ENCODE data around the gene CAPN11.

CAPN11 gene

GRCh38 chr6:44217332-44218143, 58.9 kb downstream of the CAPN11 start:
- no peak for DNase-seq

GRCh38 chr6:44219053-44219814, 60.6 kb downstream of the CAPN11 start:
- peak; percentile 87 for DNase-seq

- no peak for DNase-seq
Measured at GRCh38 chr6:44219815-44220784, 61.5 kb downstream of the CAPN11 start.

- no peak for DNase-seq
Measured at GRCh38 chr6:44220913-44221290, 62.3 kb downstream of the CAPN11 start.

GRCh38 chr6:44221291-44221960, 62.8 kb downstream of the CAPN11 start:
- DNase-seq = peak; percentile 96

GRCh38 chr6:44221961-44222335, 63.3 kb downstream of the CAPN11 start:
- DNase-seq = no peak

- no peak for DNase-seq
Measured at GRCh38 chr6:44222486-44223318, 64.1 kb downstream of the CAPN11 start.

- DNase-seq = peak; percentile 94
Measured at GRCh38 chr6:44223319-44224028, 64.9 kb downstream of the CAPN11 start, which contains the start of gene SLC29A1. SLC29A1 (plus strand) TSS chr6:44223595; CDS start chr6:44227314, 3,719 bp downstream.

GRCh38 chr6:44224029-44224964, 65.7 kb downstream of the CAPN11 start:
- peak; percentile 60 for DNase-seq

GRCh38 chr6:44224965-44225305, 66.3 kb downstream of the CAPN11 start:
- no peak for DNase-seq

GRCh38 chr6:44225579-44226325, 67.1 kb downstream of the CAPN11 start:
- peak; percentile 93 for DNase-seq

GRCh38 chr6:44226368-44227147, 67.9 kb downstream of the CAPN11 start:
- DNase-seq = no peak

GRCh38 chr6:44227148-44227793, 68.7 kb downstream of the CAPN11 start:
- no peak for DNase-seq

- DNase-seq = no peak
Measured at GRCh38 chr6:44228031-44228430, 69.4 kb downstream of the CAPN11 start.

GRCh38 chr6:44228433-44228832, 69.8 kb downstream of the CAPN11 start:
- DNase-seq = no peak

- DNase-seq = no peak
Measured at GRCh38 chr6:44228836-44229235, 70.2 kb downstream of the CAPN11 start.

GRCh38 chr6:44229376-44230033, 70.9 kb downstream of the CAPN11 start:
- no peak for DNase-seq

Data from hematopoietic multipotent progenitor cell treated with erythropoietin and hydrocortisone succinate and interleukin-3 and kit ligand, for 4 days (in vitro differentiated cells).